H1 (cell line): ENCODE measurements around the gene GSTT4. TPM values are rescaled to one million over a fixed set of nuclear protein-coding genes. Genes with fewer than 3 reads are reported as not detected.

ENCODE experiments used
- POU5F1 ChIP-seq: IDR thresholded peaks from 2 replicates; pipeline ENCODE4 v1.6.1; 2011; ENCODE audit warnings: low read depth, mild to moderate bottlenecking, low read length, moderate library complexity
- RNF2 ChIP-seq: fragments of 200-900, 300-1000 bp; sonication (generic); IDR thresholded peaks from 2 replicates; pipeline ENCODE4 v1.7.1; 2016; ENCODE audit warnings: borderline replicate concordance, low read depth, mild to moderate bottlenecking, antibody characterized with exemption, low read length; ENCODE audit not compliant: poor library complexity, severe bottlenecking; ENCODE audit errors: missing control alignments
- RXRA ChIP-seq: IDR thresholded peaks from 2 replicates; pipeline ENCODE4 v1.6.1; 2011; ENCODE audit warnings: low read depth, mild to moderate bottlenecking, low read length, moderate library complexity; ENCODE audit not compliant: insufficient read depth
- polyA plus RNA-seq, 7 experiments: library from polyadenylated mRNA; depleted of rRNA in 3 of 7; stranded (reverse) in 5 of 7; unstranded in 2 of 7; fragments of >200 nt in 5 of 7; fragments of 200-250 nt in 2 of 7; gene quantifications; 1 replicate in 5 of 7; 2 replicates in 1 of 7; 4 replicates in 1 of 7; pipeline versions ENCODE4 v1.2.1 to v1.2.3, GENCODE V29; 2011 to 2013; ENCODE audit warnings: missing spikeins in 2 of 7, mixed read lengths in 2 of 7
- total RNA-seq: library from RNA; stranded (reverse); fragmentation: NEBNext Ultra II Directional; extraction: Animal tissue kit (Norgen Biotek cat#: 25700); gene quantifications from 2 replicates; pipeline ENCODE4 v1.2.1, GENCODE V29; 2021
- TF ChIP-seq, protein P1 (sequence below): fragments of 300-600 bp; sonication (generic); IDR thresholded peaks from 2 replicates; pipeline ENCODE4 v1.7.1; 2012; ENCODE audit warnings: low read length, moderate library complexity, mild to moderate bottlenecking, inconsistent platforms; ENCODE audit not compliant: insufficient replicate concordance
- TF ChIP-seq, protein P2 (sequence below): IDR thresholded peaks from 2 replicates; pipeline ENCODE4 v1.6.1; 2011; ENCODE audit warnings: low read length, improper control_type of control experiment
- TF ChIP-seq, protein P3 (sequence below), 3 experiments: IDR thresholded peaks; 1 replicate in 2 of 3; 2 replicates in 1 of 3; pipeline versions ENCODE4 v1.5.1 to v1.6.1; 2011; ENCODE audit warnings: low read length in 3 of 3, mild to moderate bottlenecking in 3 of 3, inconsistent platforms in 2 of 3, low read depth in 1 of 3, moderate library complexity in 1 of 3; ENCODE audit not compliant: insufficient read depth in 1 of 3; ENCODE audit errors: control extremely low read depth in 1 of 3

Gene GSTT4
- total and polyA plus RNA-seq, 2 of the 8 experiments (the other 6 are each of a cell fraction or from before 2014, with no cell fraction given) = 0.14 TPM; not detected in 1

- TF ChIP-seq, protein P1, sequence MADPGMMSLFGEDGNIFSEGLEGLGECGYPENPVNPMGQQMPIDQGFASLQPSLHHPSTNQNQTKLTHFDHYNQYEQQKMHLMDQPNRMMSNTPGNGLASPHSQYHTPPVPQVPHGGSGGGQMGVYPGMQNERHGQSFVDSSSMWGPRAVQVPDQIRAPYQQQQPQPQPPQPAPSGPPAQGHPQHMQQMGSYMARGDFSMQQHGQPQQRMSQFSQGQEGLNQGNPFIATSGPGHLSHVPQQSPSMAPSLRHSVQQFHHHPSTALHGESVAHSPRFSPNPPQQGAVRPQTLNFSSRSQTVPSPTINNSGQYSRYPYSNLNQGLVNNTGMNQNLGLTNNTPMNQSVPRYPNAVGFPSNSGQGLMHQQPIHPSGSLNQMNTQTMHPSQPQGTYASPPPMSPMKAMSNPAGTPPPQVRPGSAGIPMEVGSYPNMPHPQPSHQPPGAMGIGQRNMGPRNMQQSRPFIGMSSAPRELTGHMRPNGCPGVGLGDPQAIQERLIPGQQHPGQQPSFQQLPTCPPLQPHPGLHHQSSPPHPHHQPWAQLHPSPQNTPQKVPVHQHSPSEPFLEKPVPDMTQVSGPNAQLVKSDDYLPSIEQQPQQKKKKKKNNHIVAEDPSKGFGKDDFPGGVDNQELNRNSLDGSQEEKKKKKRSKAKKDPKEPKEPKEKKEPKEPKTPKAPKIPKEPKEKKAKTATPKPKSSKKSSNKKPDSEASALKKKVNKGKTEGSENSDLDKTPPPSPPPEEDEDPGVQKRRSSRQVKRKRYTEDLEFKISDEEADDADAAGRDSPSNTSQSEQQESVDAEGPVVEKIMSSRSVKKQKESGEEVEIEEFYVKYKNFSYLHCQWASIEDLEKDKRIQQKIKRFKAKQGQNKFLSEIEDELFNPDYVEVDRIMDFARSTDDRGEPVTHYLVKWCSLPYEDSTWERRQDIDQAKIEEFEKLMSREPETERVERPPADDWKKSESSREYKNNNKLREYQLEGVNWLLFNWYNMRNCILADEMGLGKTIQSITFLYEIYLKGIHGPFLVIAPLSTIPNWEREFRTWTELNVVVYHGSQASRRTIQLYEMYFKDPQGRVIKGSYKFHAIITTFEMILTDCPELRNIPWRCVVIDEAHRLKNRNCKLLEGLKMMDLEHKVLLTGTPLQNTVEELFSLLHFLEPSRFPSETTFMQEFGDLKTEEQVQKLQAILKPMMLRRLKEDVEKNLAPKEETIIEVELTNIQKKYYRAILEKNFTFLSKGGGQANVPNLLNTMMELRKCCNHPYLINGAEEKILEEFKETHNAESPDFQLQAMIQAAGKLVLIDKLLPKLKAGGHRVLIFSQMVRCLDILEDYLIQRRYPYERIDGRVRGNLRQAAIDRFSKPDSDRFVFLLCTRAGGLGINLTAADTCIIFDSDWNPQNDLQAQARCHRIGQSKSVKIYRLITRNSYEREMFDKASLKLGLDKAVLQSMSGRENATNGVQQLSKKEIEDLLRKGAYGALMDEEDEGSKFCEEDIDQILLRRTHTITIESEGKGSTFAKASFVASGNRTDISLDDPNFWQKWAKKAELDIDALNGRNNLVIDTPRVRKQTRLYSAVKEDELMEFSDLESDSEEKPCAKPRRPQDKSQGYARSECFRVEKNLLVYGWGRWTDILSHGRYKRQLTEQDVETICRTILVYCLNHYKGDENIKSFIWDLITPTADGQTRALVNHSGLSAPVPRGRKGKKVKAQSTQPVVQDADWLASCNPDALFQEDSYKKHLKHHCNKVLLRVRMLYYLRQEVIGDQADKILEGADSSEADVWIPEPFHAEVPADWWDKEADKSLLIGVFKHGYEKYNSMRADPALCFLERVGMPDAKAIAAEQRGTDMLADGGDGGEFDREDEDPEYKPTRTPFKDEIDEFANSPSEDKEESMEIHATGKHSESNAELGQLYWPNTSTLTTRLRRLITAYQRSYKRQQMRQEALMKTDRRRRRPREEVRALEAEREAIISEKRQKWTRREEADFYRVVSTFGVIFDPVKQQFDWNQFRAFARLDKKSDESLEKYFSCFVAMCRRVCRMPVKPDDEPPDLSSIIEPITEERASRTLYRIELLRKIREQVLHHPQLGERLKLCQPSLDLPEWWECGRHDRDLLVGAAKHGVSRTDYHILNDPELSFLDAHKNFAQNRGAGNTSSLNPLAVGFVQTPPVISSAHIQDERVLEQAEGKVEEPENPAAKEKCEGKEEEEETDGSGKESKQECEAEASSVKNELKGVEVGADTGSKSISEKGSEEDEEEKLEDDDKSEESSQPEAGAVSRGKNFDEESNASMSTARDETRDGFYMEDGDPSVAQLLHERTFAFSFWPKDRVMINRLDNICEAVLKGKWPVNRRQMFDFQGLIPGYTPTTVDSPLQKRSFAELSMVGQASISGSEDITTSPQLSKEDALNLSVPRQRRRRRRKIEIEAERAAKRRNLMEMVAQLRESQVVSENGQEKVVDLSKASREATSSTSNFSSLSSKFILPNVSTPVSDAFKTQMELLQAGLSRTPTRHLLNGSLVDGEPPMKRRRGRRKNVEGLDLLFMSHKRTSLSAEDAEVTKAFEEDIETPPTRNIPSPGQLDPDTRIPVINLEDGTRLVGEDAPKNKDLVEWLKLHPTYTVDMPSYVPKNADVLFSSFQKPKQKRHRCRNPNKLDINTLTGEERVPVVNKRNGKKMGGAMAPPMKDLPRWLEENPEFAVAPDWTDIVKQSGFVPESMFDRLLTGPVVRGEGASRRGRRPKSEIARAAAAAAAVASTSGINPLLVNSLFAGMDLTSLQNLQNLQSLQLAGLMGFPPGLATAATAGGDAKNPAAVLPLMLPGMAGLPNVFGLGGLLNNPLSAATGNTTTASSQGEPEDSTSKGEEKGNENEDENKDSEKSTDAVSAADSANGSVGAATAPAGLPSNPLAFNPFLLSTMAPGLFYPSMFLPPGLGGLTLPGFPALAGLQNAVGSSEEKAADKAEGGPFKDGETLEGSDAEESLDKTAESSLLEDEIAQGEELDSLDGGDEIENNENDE = no peak
- TF ChIP-seq, protein P2, sequence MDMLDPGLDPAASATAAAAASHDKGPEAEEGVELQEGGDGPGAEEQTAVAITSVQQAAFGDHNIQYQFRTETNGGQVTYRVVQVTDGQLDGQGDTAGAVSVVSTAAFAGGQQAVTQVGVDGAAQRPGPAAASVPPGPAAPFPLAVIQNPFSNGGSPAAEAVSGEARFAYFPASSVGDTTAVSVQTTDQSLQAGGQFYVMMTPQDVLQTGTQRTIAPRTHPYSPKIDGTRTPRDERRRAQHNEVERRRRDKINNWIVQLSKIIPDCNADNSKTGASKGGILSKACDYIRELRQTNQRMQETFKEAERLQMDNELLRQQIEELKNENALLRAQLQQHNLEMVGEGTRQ = peak; percentile 56
- TF ChIP-seq RNF2 (no peak), RXRA (no peak), POU5F1 (no peak)
- TF ChIP-seq, protein P3, sequence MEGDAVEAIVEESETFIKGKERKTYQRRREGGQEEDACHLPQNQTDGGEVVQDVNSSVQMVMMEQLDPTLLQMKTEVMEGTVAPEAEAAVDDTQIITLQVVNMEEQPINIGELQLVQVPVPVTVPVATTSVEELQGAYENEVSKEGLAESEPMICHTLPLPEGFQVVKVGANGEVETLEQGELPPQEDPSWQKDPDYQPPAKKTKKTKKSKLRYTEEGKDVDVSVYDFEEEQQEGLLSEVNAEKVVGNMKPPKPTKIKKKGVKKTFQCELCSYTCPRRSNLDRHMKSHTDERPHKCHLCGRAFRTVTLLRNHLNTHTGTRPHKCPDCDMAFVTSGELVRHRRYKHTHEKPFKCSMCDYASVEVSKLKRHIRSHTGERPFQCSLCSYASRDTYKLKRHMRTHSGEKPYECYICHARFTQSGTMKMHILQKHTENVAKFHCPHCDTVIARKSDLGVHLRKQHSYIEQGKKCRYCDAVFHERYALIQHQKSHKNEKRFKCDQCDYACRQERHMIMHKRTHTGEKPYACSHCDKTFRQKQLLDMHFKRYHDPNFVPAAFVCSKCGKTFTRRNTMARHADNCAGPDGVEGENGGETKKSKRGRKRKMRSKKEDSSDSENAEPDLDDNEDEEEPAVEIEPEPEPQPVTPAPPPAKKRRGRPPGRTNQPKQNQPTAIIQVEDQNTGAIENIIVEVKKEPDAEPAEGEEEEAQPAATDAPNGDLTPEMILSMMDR (IDR thresholded peaks at IDR 0.05; ENCODE audit: control extremely low read depth in 1 of 3, insufficient read depth in 1 of 3, low read depth in 1 of 3, low read length in 3 of 3) = peak in 2 of 3 experiments; percentile 18 to 32; a peak in 2 of 4 replicates
These were observed 3.9 kb downstream of the GSTT4 start (continued) for GRCh38 chr22:24001314-24001713.
